Liver (tissue), 9 donors: ENCODE results near the gene SSRP1. TPM values are rescaled to one million over a fixed set of nuclear protein-coding genes. Genes with fewer than 3 reads are reported as not detected.

Experiments
- DNase-seq: peaks from one replicate; pipeline ENCODE4 v3.0.0-alpha.2; 2017; ENCODE audit warnings: low spot score
- H3K27ac ChIP-seq, 2 donors: one replicate each; pipeline ENCODE4 v1.7.0; 2013; ENCODE audit warnings: inconsistent platforms in 2 of 2, low read length in 2 of 2, control low read depth in 1 of 2, low read depth in 1 of 2, mild to moderate bottlenecking in 1 of 2
- H3K27me3 ChIP-seq, 4 donors: one replicate each; pipeline versions ENCODE4 v1.6.1 to v1.7.0; 2013; ENCODE audit warnings: low read length in 3 of 4, inconsistent platforms in 1 of 4, mild to moderate bottlenecking in 1 of 4, moderate library complexity in 1 of 4; ENCODE audit not compliant: control insufficient read depth in 4 of 4, insufficient read depth in 4 of 4
- H3K36me3 ChIP-seq, 4 donors: one replicate each; pipeline versions ENCODE4 v1.6.1 to v1.7.0; 2013; ENCODE audit warnings: low read length in 3 of 4, mild to moderate bottlenecking in 3 of 4, low read depth in 1 of 4, moderate library complexity in 1 of 4; ENCODE audit not compliant: control insufficient read depth in 4 of 4, insufficient read depth in 3 of 4
- H3K4me1 ChIP-seq, 4 donors: one replicate each; pipeline versions ENCODE4 v1.6.1 to v1.7.0; 2013; ENCODE audit warnings: low read length in 3 of 4, mild to moderate bottlenecking in 3 of 4, moderate library complexity in 1 of 4; ENCODE audit not compliant: control insufficient read depth in 4 of 4, insufficient read depth in 4 of 4
- H3K4me3 ChIP-seq, 3 donors: one replicate each; pipeline versions ENCODE4 v1.6.1 to v1.7.0; 2013; ENCODE audit warnings: low read length in 3 of 3, control low read depth in 1 of 3, low read depth in 1 of 3, mild to moderate bottlenecking in 1 of 3
- H3K9ac ChIP-seq, 2 donors: one replicate each; pipeline ENCODE4 v1.7.0; 2013; ENCODE audit warnings: low read length in 2 of 2, mild to moderate bottlenecking in 2 of 2, moderate library complexity in 2 of 2, control low read depth in 1 of 2, low read depth in 1 of 2
- H3K9me3 ChIP-seq, 4 donors: one replicate each; pipeline versions ENCODE4 v1.6.1 to v1.7.0; 2013; ENCODE audit warnings: low read length in 3 of 4; ENCODE audit not compliant: control insufficient read depth in 4 of 4
- EGR1 ChIP-seq, 2 donors: IDR thresholded peaks; 2 replicates each; pipeline ENCODE4 v1.6.1; 2016 to 2018; ENCODE audit warnings: antibody characterized with exemption in 2 of 2, low read depth in 2 of 2
- FOXA1 ChIP-seq: IDR thresholded peaks from 2 replicates; pipeline ENCODE4 v1.6.1; 2016; ENCODE audit warnings: antibody characterized with exemption
- FOXA2 ChIP-seq: IDR thresholded peaks from 2 replicates; pipeline ENCODE4 v1.6.1; 2016; ENCODE audit warnings: antibody characterized with exemption
- GABPA ChIP-seq, 2 donors: IDR thresholded peaks in 1 of 2; conservative IDR thresholded peaks in 1 of 2; 2 replicates each; pipeline ENCODE4 v1.6.1; 2016; ENCODE audit warnings: antibody characterized with exemption in 2 of 2, mild to moderate bottlenecking in 1 of 2, moderate library complexity in 1 of 2
- HNF4A ChIP-seq, 2 donors: conservative IDR thresholded peaks; 2 replicates each; pipeline ENCODE4 v1.6.1; 2016; ENCODE audit warnings: antibody characterized with exemption in 2 of 2, mild to moderate bottlenecking in 2 of 2
- HNF4G ChIP-seq: IDR thresholded peaks from 2 replicates; pipeline ENCODE4 v1.6.1; 2016; ENCODE audit warnings: antibody characterized with exemption
- JUND ChIP-seq, 2 donors: IDR thresholded peaks; 2 replicates each; pipeline ENCODE4 v1.6.1; 2016; ENCODE audit warnings: antibody characterized with exemption in 2 of 2
- NR2F2 ChIP-seq: IDR thresholded peaks from 2 replicates; pipeline ENCODE4 v1.6.1; 2016; ENCODE audit warnings: antibody characterized with exemption
- RAD21 ChIP-seq, 2 donors: IDR thresholded peaks; 2 replicates each; pipeline ENCODE4 v1.6.1; 2016; ENCODE audit warnings: antibody characterized with exemption in 2 of 2, mild to moderate bottlenecking in 2 of 2
- SP1 ChIP-seq: IDR thresholded peaks from 2 replicates; pipeline ENCODE4 v1.6.1; 2018; ENCODE audit warnings: antibody characterized with exemption, mild to moderate bottlenecking
- TAF1 ChIP-seq: conservative IDR thresholded peaks from 2 replicates; pipeline ENCODE4 v1.6.1; 2016; ENCODE audit warnings: antibody characterized with exemption, mild to moderate bottlenecking
- WGBS: extraction: QIAGEN DNeasy Blood & Tissue Kit; methylation state at CpG from one replicate; pipeline ENCODE4 v1.1.7; 2013; 5-methylcytosine and 5-hydroxymethylcytosine counted together
- polyA plus RNA-seq, 2 donors: library from polyadenylated mRNA; stranded (reverse) in 1 of 2; unstranded in 1 of 2; fragments of 200-250 nt in 1 of 2; fragments of >200 nt in 1 of 2; fragmentation: Nextera tagmentation in 1 of 2; extraction: Ambion mirVana in 1 of 2; gene quantifications; one replicate each; pipeline versions ENCODE4 v1.2.1 to v1.2.3, GENCODE V29; 2013 to 2015
- total RNA-seq, 2 donors: library from RNA; depleted of rRNA; stranded (reverse); fragments of >200 nt; gene quantifications; one replicate each; pipeline ENCODE4 v1.2.3, GENCODE V29; 2014
- TF ChIP-seq, protein P1 (sequence below): IDR thresholded peaks from 2 replicates; pipeline ENCODE4 v1.6.1; 2016; ENCODE audit warnings: antibody characterized with exemption
- TF ChIP-seq, protein P2 (sequence below): IDR thresholded peaks from 2 replicates; pipeline ENCODE4 v1.6.1; 2016; ENCODE audit warnings: antibody characterized with exemption, mild to moderate bottlenecking
- TF ChIP-seq, protein P3 (sequence below): IDR thresholded peaks from 2 replicates; pipeline ENCODE4 v1.6.1; 2016; ENCODE audit warnings: antibody characterized with exemption
- TF ChIP-seq, protein P4 (sequence below): IDR thresholded peaks from 2 replicates; pipeline ENCODE4 v1.6.1; 2016; ENCODE audit warnings: antibody characterized with exemption
- TF ChIP-seq, protein P5 (sequence below): fragments of 150-350 bp; IDR thresholded peaks from 2 replicates; pipeline ENCODE4 v1.5.1; 2017; ENCODE audit warnings: improper control_type of control experiment, low read depth, low read length; ENCODE audit not compliant: missing input control
- donor health status: healthy.
- donor health status: healthy.
- donor health status: healthy.
- donor health status: healthy.
- donor health status: healthy.

Gene SSRP1
- total and polyA plus RNA-seq, 4 donors, result 13.9 to 45.3 (median 28.4) TPM

DNA sequence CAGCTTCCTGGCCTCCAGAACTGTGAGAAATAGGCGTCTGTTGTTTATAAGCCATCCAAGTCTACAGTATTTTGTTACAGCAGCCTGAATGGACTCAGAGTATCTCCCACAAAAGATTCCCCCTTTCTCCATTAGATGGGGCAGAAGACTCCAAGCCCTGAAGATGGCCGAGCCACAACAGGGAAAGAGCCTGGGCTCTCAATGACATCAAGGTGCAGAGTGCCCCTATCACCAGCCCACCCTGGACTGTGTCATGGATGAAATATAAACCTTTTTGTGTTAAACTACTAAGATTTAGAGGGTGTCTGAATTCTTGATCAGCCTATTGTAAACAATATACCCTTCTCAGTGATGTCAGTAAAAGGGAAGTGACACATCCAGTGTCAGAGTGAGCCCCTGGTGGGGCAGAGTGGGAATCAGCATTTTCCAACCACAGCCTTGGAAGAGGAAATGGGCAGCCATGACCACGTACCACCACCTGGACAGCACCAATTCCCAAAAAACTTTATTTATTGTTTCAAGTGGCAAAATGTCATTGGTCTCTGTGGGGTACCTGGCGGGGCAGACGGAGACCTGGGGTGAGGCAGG lies 36.4 kb downstream of the SSRP1 start:
- Histone ChIP-seq H3K4me3 (no peak overlapping the region), H3K27me3 (no peaks in the 10 kb centered on the region), H3K9ac (no peak overlapping the region), H3K9me3 (peaks cover 0 to 7% (median 5%) of the 10 kb centered on the region in 4 donors), H3K4me1 (peaks cover 6 to 9% (median 7%) of the 10 kb centered on the region in 4 donors), H3K36me3 (peaks cover 22 to 50% (median 40%) of the 10 kb centered on the region in 4 donors), H3K27ac (no peak overlapping the region)
- DNase-seq, result no peak
- TF ChIP-seq, protein P1, sequence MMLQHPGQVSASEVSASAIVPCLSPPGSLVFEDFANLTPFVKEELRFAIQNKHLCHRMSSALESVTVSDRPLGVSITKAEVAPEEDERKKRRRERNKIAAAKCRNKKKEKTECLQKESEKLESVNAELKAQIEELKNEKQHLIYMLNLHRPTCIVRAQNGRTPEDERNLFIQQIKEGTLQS, result no peak
- TF ChIP-seq, protein P2, sequence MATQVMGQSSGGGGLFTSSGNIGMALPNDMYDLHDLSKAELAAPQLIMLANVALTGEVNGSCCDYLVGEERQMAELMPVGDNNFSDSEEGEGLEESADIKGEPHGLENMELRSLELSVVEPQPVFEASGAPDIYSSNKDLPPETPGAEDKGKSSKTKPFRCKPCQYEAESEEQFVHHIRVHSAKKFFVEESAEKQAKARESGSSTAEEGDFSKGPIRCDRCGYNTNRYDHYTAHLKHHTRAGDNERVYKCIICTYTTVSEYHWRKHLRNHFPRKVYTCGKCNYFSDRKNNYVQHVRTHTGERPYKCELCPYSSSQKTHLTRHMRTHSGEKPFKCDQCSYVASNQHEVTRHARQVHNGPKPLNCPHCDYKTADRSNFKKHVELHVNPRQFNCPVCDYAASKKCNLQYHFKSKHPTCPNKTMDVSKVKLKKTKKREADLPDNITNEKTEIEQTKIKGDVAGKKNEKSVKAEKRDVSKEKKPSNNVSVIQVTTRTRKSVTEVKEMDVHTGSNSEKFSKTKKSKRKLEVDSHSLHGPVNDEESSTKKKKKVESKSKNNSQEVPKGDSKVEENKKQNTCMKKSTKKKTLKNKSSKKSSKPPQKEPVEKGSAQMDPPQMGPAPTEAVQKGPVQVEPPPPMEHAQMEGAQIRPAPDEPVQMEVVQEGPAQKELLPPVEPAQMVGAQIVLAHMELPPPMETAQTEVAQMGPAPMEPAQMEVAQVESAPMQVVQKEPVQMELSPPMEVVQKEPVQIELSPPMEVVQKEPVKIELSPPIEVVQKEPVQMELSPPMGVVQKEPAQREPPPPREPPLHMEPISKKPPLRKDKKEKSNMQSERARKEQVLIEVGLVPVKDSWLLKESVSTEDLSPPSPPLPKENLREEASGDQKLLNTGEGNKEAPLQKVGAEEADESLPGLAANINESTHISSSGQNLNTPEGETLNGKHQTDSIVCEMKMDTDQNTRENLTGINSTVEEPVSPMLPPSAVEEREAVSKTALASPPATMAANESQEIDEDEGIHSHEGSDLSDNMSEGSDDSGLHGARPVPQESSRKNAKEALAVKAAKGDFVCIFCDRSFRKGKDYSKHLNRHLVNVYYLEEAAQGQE, result no peak
- no peak for TF ChIP-seq TAF1
- no peak for TF ChIP-seq SP1
- no peak for TF ChIP-seq NR2F2
- no peak for TF ChIP-seq JUND (IDR thresholded peaks at IDR 0.05)
- TF ChIP-seq HNF4A (conservative IDR thresholded peaks at IDR 0.05), result no peak
- TF ChIP-seq, protein P3, sequence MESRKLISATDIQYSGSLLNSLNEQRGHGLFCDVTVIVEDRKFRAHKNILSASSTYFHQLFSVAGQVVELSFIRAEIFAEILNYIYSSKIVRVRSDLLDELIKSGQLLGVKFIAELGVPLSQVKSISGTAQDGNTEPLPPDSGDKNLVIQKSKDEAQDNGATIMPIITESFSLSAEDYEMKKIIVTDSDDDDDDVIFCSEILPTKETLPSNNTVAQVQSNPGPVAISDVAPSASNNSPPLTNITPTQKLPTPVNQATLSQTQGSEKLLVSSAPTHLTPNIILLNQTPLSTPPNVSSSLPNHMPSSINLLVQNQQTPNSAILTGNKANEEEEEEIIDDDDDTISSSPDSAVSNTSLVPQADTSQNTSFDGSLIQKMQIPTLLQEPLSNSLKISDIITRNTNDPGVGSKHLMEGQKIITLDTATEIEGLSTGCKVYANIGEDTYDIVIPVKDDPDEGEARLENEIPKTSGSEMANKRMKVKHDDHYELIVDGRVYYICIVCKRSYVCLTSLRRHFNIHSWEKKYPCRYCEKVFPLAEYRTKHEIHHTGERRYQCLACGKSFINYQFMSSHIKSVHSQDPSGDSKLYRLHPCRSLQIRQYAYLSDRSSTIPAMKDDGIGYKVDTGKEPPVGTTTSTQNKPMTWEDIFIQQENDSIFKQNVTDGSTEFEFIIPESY, result no peak
- TF ChIP-seq FOXA1, result no peak
- no peak for TF ChIP-seq HNF4G
- no peak for TF ChIP-seq GABPA (IDR thresholded peaks at IDR 0.05 in 1 of 2, conservative IDR thresholded peaks at IDR 0.05 in 1 of 2)
- TF ChIP-seq, protein P4, sequence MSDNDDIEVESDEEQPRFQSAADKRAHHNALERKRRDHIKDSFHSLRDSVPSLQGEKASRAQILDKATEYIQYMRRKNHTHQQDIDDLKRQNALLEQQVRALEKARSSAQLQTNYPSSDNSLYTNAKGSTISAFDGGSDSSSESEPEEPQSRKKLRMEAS, result no peak
- TF ChIP-seq FOXA2, result no peak
- TF ChIP-seq, protein P5, sequence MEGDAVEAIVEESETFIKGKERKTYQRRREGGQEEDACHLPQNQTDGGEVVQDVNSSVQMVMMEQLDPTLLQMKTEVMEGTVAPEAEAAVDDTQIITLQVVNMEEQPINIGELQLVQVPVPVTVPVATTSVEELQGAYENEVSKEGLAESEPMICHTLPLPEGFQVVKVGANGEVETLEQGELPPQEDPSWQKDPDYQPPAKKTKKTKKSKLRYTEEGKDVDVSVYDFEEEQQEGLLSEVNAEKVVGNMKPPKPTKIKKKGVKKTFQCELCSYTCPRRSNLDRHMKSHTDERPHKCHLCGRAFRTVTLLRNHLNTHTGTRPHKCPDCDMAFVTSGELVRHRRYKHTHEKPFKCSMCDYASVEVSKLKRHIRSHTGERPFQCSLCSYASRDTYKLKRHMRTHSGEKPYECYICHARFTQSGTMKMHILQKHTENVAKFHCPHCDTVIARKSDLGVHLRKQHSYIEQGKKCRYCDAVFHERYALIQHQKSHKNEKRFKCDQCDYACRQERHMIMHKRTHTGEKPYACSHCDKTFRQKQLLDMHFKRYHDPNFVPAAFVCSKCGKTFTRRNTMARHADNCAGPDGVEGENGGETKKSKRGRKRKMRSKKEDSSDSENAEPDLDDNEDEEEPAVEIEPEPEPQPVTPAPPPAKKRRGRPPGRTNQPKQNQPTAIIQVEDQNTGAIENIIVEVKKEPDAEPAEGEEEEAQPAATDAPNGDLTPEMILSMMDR, result no peak
- no peak for TF ChIP-seq EGR1 (IDR thresholded peaks at IDR 0.05; ENCODE audit: low read depth in 2 of 2)
- 97% methylated on average over 5 of the region's 5 CpGs for WGBS

DNA sequence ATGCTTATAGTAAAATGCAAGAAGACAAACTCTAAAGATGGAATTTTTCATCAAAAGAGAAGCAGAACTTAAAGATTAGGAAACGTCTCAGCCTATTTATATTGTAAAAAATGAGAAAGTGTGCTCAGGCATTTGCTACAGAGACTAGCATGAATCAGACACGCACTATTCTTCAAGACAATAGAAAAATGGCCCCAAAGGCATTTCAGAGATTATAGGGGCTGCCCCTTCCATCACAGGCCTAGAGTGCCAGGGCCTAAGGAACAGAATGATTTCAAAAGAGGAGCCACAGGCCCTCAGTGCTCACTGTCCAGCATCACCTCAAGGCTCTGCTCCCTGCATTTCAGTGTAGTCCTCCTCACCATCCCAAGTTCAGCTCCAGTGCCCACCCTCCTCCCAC lies 38.5 kb downstream of the SSRP1 start:
- Histone ChIP-seq H3K27me3 (no peaks in the 10 kb centered on the region), H3K36me3 (peaks cover 19 to 42% (median 38%) of the 10 kb centered on the region in 4 donors), H3K4me1 (peaks cover 17 to 22% (median 19%) of the 10 kb centered on the region in 4 donors), H3K4me3 (no peak overlapping the region), H3K9me3 (peaks cover 0 to 7% (median 5%) of the 10 kb centered on the region in 4 donors), H3K27ac (no peak overlapping the region), H3K9ac (no peak overlapping the region)
- 92% methylated on average over 2 of the region's 2 CpGs for WGBS
- DNase-seq, result no peak
- TF ChIP-seq, protein P4, result no peak
- TF ChIP-seq JUND (IDR thresholded peaks at IDR 0.05) (no peak), HNF4A (conservative IDR thresholded peaks at IDR 0.05) (no peak), HNF4G (no peak), FOXA1 (no peak), FOXA2 (no peak), RAD21 (IDR thresholded peaks at IDR 0.05) (no peak), GABPA (IDR thresholded peaks at IDR 0.05 in 1 of 2, conservative IDR thresholded peaks at IDR 0.05 in 1 of 2) (no peak)
- TF ChIP-seq, protein P5, result no peak
- TF ChIP-seq, protein P2, result no peak
